ENCODE data around the gene DOK6.

GRCh38 chr18:69814861-69815385 lies 414.2 kb downstream of the DOK6 start:
- TF ChIP-seq, protein P1, sequence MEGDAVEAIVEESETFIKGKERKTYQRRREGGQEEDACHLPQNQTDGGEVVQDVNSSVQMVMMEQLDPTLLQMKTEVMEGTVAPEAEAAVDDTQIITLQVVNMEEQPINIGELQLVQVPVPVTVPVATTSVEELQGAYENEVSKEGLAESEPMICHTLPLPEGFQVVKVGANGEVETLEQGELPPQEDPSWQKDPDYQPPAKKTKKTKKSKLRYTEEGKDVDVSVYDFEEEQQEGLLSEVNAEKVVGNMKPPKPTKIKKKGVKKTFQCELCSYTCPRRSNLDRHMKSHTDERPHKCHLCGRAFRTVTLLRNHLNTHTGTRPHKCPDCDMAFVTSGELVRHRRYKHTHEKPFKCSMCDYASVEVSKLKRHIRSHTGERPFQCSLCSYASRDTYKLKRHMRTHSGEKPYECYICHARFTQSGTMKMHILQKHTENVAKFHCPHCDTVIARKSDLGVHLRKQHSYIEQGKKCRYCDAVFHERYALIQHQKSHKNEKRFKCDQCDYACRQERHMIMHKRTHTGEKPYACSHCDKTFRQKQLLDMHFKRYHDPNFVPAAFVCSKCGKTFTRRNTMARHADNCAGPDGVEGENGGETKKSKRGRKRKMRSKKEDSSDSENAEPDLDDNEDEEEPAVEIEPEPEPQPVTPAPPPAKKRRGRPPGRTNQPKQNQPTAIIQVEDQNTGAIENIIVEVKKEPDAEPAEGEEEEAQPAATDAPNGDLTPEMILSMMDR (IDR thresholded peaks at IDR 0.05 in 4 of 5, conservative IDR thresholded peaks at IDR 0.05 in 1 of 5), result no peak
- TF ChIP-seq POLR2A (IDR thresholded peaks at IDR 0.05), result no peak
